WTC11 (cell line): ENCODE data around the gene SCIMP. TPM values are rescaled to one million over a fixed set of nuclear protein-coding genes. Genes with fewer than 3 reads are reported as not detected.
"Not testable (repeated sequence)": the region's sequence is repeated elsewhere in the genome, so short reads cannot be mapped to it uniquely, and the experiment has no call there.

Source experiments
- ATAC-seq: fragments of 200-7000 bp; cut with Tn5 transposase; 2 replicates; pipeline ENCODE4 v1.10.0; 2021; ENCODE audit warnings: mild to moderate bottlenecking, moderate library complexity
- CTCF ChIA-PET: fragments of 300-600 bp; sonication (Branson Sonifier 250); formaldehyde crosslinking; loops from one replicate; lab custom pipeline; 2021; ENCODE audit warnings: antibody characterized with exemption; lab: Charles Lee
- POLR2A ChIA-PET: fragments of 350-600 bp; sonication (Branson Sonifier 250); formaldehyde crosslinking; loops from one replicate; lab custom pipeline; 2021; ENCODE audit warnings: antibody characterized with exemption; lab: Charles Lee
- DNase-seq: peaks from one replicate; pipeline ENCODE4 v3.0.0; 2021; ENCODE audit warnings: low spot score
- H3K27ac Mint-ChIP-seq: 2 replicates; pipeline ENCODE4 v1.8.0; 2021; ENCODE audit warnings: mixed read lengths
- H3K27me3 Mint-ChIP-seq: 2 replicates; pipeline ENCODE4 v1.8.0; 2021; ENCODE audit warnings: low read depth, mild to moderate bottlenecking, moderate library complexity, mixed read lengths
- H3K36me3 Mint-ChIP-seq: 2 replicates; pipeline ENCODE4 v1.8.0; 2021; ENCODE audit warnings: mixed read lengths
- H3K4me1 Mint-ChIP-seq: 2 replicates; pipeline ENCODE4 v1.8.0; 2022; ENCODE audit warnings: mixed read lengths
- H3K4me3 Mint-ChIP-seq: 2 replicates; pipeline ENCODE4 v1.8.0; 2021; ENCODE audit warnings: mild to moderate bottlenecking, moderate library complexity, mixed read lengths
- H3K9me3 Mint-ChIP-seq: 2 replicates; pipeline ENCODE4 v1.8.0; 2021; ENCODE audit warnings: mixed read lengths
- ATF1 ChIP-seq: sonication (generic); formaldehyde crosslinking; IDR thresholded peaks from 2 replicates; pipeline ENCODE4 v1.8.1; 2023; ENCODE audit warnings: mild to moderate bottlenecking, moderate library complexity, missing genetic modification reagents
- ESRRA ChIP-seq: sonication (generic); formaldehyde crosslinking; IDR thresholded peaks from 2 replicates; pipeline ENCODE4 v1.8.1; 2022; ENCODE audit warnings: mild to moderate bottlenecking, missing genetic modification reagents, borderline replicate concordance
- HMGA2 ChIP-seq: fragments of 250-450 bp; sonication (Bioruptor Pico); IDR thresholded peaks from 2 replicates; pipeline ENCODE4 v1.4.0; 2021; ENCODE audit warnings: mild to moderate bottlenecking, moderate library complexity
- JAZF1 ChIP-seq: fragments of 250-450 bp; sonication (Bioruptor Pico); IDR thresholded peaks from 2 replicates; pipeline ENCODE4 v1.9.0; 2021; ENCODE audit warnings: moderate library complexity, mild to moderate bottlenecking, inconsistent platforms
- JUN ChIP-seq: sonication (generic); formaldehyde crosslinking; IDR thresholded peaks from 2 replicates; pipeline ENCODE4 v1.8.0; 2023; ENCODE audit warnings: mild to moderate bottlenecking, missing genetic modification reagents
- NFYB ChIP-seq: sonication (generic); formaldehyde crosslinking; conservative IDR thresholded peaks from 2 replicates; pipeline ENCODE4 v1.8.0; 2022; ENCODE audit warnings: low read depth, missing genetic modification reagents
- OVOL2 ChIP-seq: fragments of 250-450 bp; sonication (Bioruptor Pico); IDR thresholded peaks from 2 replicates; pipeline ENCODE4 v1.9.0; 2021; ENCODE audit warnings: mild to moderate bottlenecking, borderline replicate concordance
- TCF7 ChIP-seq: sonication (generic); formaldehyde crosslinking; IDR thresholded peaks from 2 replicates; pipeline ENCODE4 v1.8.0; 2022; ENCODE audit warnings: mild to moderate bottlenecking, low read depth, missing genetic modification reagents, moderate library complexity
- total RNA-seq: library from RNA; stranded (reverse); gene quantifications from 3 replicates; pipeline ENCODE4 v1.2.3, GENCODE V29; 2021
- TF ChIP-seq, protein P1 (sequence below): sonication (generic); formaldehyde crosslinking; IDR thresholded peaks from 2 replicates; pipeline ENCODE4 v1.8.0; 2023; ENCODE audit warnings: mild to moderate bottlenecking, missing genetic modification reagents
- TF ChIP-seq, protein P2 (sequence below): fragments of 250-450 bp; sonication (Bioruptor Pico); IDR thresholded peaks from 2 replicates; pipeline ENCODE4 v1.9.0; 2021; ENCODE audit warnings: moderate library complexity, mild to moderate bottlenecking, inconsistent platforms, borderline replicate concordance
- TF ChIP-seq, protein P3 (sequence below): fragments of 250-450 bp; sonication (Bioruptor Pico); IDR thresholded peaks from 2 replicates; pipeline ENCODE4 v1.9.0; 2021; ENCODE audit warnings: mild to moderate bottlenecking
- TF ChIP-seq, protein P4 (sequence below): sonication (generic); formaldehyde crosslinking; IDR thresholded peaks from 2 replicates; pipeline ENCODE4 v1.8.0; 2022; ENCODE audit warnings: mild to moderate bottlenecking, missing genetic modification reagents
- TF ChIP-seq, protein P5 (sequence below): fragments of 250-450 bp; sonication (Bioruptor Pico); IDR thresholded peaks from 2 replicates; pipeline ENCODE4 v1.9.0; 2021; ENCODE audit warnings: mild to moderate bottlenecking
- TF ChIP-seq, protein P6 (sequence below): sonication (generic); formaldehyde crosslinking; IDR thresholded peaks from 2 replicates; pipeline ENCODE4 v1.8.1; 2023; ENCODE audit warnings: mild to moderate bottlenecking, missing genetic modification reagents, moderate library complexity
- TF ChIP-seq, protein P7 (sequence below): sonication (generic); formaldehyde crosslinking; IDR thresholded peaks from 2 replicates; pipeline ENCODE4 v1.8.1; 2022; ENCODE audit warnings: mild to moderate bottlenecking, missing genetic modification reagents, moderate library complexity, borderline replicate concordance
- TF ChIP-seq, protein P8 (sequence below): fragments of 250-450 bp; sonication (Bioruptor Pico); IDR thresholded peaks from 2 replicates; pipeline ENCODE4 v1.9.0; 2021; ENCODE audit warnings: mild to moderate bottlenecking, borderline replicate concordance
- TF ChIP-seq, protein P9 (sequence below): sonication (generic); formaldehyde crosslinking; conservative IDR thresholded peaks from 2 replicates; pipeline ENCODE4 v1.8.1; 2022; ENCODE audit warnings: mild to moderate bottlenecking, missing genetic modification reagents

The SCIMP gene
- total RNA-seq, 1 experiment from 2014 or later, result not detected

DNA sequence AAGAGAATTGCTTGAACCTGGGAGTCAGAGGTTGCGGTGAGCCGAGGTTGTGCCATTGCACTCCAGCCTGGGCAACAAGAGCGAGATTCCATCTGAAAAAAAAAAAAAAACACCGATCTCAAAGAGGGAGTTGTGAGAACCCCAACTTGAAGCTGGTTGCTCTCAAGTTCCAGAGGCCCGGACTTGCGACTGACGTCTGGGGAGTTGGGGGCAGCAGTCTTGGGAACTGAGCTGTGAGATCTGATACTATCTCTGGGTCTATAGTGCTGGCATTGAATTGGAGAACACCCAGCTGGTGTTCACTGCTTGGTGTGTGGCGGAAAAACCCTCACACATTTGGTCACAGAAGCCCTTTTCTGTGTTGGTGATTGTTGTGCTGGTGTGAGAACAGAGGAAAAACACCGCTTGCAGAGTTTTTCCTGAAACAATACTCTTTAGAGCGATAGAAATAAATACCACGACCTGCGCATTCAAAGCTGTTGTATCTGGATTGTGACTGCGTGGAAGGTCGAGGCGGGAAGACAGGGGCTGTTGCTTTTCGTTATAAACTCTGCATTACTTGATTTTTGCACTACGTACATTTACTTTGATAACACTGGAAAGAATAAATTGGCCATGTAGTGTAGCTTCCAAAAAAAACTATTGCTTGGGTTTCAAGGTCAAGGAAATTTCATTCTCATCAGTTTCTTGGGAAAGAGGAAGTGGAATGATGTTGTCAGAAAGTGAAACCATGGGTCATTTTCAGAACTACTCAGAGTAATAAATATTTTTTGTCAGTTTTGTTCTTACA is 8.8 kb downstream of the SCIMP start (continued):
- TF ChIP-seq, protein P1, sequence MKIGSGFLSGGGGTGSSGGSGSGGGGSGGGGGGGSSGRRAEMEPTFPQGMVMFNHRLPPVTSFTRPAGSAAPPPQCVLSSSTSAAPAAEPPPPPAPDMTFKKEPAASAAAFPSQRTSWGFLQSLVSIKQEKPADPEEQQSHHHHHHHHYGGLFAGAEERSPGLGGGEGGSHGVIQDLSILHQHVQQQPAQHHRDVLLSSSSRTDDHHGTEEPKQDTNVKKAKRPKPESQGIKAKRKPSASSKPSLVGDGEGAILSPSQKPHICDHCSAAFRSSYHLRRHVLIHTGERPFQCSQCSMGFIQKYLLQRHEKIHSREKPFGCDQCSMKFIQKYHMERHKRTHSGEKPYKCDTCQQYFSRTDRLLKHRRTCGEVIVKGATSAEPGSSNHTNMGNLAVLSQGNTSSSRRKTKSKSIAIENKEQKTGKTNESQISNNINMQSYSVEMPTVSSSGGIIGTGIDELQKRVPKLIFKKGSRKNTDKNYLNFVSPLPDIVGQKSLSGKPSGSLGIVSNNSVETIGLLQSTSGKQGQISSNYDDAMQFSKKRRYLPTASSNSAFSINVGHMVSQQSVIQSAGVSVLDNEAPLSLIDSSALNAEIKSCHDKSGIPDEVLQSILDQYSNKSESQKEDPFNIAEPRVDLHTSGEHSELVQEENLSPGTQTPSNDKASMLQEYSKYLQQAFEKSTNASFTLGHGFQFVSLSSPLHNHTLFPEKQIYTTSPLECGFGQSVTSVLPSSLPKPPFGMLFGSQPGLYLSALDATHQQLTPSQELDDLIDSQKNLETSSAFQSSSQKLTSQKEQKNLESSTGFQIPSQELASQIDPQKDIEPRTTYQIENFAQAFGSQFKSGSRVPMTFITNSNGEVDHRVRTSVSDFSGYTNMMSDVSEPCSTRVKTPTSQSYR (CRISPR knock-in tag), result no peak
- TF ChIP-seq ATF1 (CRISPR knock-in tag) (no peak), JUN (no peak), TCF7 (CRISPR knock-in tag) (no peak), OVOL2 (no peak)
- TF ChIP-seq, protein P2, sequence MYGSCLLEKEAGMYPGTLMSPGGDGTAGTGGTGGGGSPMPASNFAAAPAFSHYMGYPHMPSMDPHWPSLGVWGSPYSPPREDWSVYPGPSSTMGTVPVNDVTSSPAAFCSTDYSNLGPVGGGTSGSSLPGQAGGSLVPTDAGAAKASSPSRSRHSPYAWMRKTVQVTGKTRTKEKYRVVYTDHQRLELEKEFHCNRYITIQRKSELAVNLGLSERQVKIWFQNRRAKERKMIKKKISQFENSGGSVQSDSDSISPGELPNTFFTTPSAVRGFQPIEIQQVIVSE (CRISPR knock-in tag), result no peak

DNA sequence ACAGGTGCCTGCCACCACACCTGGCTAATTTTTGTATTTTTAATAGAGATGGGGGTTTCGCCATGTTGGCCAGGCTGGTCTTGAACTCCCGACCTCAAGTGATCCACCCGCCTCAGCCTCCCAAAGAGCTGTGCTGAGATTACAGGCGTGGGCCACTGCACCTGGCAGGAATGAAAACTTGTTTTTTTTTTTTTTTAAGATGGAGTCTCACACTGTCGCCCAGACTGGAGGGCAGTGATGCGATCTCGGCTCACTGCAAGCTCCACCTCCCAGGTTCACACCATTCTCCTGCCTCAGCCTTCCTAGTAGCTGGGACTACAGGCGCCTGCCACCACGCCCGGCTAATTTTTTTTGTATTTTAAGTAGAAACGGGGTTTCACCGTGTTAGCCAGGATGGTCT is 12.7 kb downstream of the SCIMP start:
- H3K36me3 Mint-ChIP-seq, H3K4me3 Mint-ChIP-seq, H3K9me3 Mint-ChIP-seq, POLR2A ChIA-PET, ATAC-seq, H3K27me3 Mint-ChIP-seq, H3K4me1 Mint-ChIP-seq, CTCF ChIA-PET, DNase-seq, H3K27ac Mint-ChIP-seq: not testable (repeated sequence)

DNA sequence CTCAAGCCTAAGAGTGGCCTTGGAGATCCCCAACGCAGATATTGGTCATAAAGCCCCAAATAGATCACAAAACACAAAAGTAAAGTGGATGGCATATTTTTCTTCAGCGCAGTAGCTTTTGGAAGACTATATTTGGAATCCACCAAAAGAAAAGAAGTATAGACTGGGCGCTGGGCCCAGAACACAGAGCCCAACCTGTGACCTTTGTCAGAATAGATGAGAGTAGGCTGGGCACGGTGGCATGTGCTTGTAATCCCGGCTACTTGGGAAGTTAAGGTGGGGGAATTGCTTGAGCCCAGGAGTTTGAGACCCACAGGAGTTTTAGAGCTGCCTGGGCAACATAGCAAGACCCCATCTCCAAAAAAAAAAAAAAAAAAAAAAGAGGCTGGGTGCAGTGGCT is 14.6 kb downstream of the SCIMP start:
- ATAC-seq (no peak), DNase-seq (no peak)
- H3K9me3 Mint-ChIP-seq, result no peaks in the 10 kb centered on the region
- no peaks in the 10 kb centered on the region for H3K27me3 Mint-ChIP-seq
- CTCF ChIA-PET, result no interaction called here
- no peak overlapping the region for H3K27ac Mint-ChIP-seq
- POLR2A ChIA-PET, result no interaction called here
- no peaks in the 10 kb centered on the region for H3K36me3 Mint-ChIP-seq
- H3K4me1 Mint-ChIP-seq, result 0 out of 2 replicates have a peak, but pooled peaks cover 5% of the 10 kb centered on the region
- H3K4me3 Mint-ChIP-seq, result no peak overlapping the region
- TF ChIP-seq JAZF1 (CRISPR knock-in tag) (no peak), JUN (no peak), NFYB (CRISPR knock-in tag) (no peak), ESRRA (no peak), HMGA2 (no peak)
- TF ChIP-seq, protein P3, sequence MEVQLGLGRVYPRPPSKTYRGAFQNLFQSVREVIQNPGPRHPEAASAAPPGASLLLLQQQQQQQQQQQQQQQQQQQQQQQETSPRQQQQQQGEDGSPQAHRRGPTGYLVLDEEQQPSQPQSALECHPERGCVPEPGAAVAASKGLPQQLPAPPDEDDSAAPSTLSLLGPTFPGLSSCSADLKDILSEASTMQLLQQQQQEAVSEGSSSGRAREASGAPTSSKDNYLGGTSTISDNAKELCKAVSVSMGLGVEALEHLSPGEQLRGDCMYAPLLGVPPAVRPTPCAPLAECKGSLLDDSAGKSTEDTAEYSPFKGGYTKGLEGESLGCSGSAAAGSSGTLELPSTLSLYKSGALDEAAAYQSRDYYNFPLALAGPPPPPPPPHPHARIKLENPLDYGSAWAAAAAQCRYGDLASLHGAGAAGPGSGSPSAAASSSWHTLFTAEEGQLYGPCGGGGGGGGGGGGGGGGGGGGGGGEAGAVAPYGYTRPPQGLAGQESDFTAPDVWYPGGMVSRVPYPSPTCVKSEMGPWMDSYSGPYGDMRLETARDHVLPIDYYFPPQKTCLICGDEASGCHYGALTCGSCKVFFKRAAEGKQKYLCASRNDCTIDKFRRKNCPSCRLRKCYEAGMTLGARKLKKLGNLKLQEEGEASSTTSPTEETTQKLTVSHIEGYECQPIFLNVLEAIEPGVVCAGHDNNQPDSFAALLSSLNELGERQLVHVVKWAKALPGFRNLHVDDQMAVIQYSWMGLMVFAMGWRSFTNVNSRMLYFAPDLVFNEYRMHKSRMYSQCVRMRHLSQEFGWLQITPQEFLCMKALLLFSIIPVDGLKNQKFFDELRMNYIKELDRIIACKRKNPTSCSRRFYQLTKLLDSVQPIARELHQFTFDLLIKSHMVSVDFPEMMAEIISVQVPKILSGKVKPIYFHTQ (CRISPR knock-in tag), result no peak
- TF ChIP-seq, protein P4, sequence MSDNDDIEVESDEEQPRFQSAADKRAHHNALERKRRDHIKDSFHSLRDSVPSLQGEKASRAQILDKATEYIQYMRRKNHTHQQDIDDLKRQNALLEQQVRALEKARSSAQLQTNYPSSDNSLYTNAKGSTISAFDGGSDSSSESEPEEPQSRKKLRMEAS (CRISPR knock-in tag), result no peak
- TF ChIP-seq, protein P5, sequence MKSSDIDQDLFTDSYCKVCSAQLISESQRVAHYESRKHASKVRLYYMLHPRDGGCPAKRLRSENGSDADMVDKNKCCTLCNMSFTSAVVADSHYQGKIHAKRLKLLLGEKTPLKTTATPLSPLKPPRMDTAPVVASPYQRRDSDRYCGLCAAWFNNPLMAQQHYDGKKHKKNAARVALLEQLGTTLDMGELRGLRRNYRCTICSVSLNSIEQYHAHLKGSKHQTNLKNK (CRISPR knock-in tag), result no peak
- TF ChIP-seq, protein P6, sequence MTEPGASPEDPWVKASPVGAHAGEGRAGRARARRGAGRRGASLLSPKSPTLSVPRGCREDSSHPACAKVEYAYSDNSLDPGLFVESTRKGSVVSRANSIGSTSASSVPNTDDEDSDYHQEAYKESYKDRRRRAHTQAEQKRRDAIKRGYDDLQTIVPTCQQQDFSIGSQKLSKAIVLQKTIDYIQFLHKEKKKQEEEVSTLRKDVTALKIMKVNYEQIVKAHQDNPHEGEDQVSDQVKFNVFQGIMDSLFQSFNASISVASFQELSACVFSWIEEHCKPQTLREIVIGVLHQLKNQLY, result no peak
- TF ChIP-seq, protein P7, sequence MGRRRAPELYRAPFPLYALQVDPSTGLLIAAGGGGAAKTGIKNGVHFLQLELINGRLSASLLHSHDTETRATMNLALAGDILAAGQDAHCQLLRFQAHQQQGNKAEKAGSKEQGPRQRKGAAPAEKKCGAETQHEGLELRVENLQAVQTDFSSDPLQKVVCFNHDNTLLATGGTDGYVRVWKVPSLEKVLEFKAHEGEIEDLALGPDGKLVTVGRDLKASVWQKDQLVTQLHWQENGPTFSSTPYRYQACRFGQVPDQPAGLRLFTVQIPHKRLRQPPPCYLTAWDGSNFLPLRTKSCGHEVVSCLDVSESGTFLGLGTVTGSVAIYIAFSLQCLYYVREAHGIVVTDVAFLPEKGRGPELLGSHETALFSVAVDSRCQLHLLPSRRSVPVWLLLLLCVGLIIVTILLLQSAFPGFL (CRISPR knock-in tag), result no peak
- TF ChIP-seq, protein P8, sequence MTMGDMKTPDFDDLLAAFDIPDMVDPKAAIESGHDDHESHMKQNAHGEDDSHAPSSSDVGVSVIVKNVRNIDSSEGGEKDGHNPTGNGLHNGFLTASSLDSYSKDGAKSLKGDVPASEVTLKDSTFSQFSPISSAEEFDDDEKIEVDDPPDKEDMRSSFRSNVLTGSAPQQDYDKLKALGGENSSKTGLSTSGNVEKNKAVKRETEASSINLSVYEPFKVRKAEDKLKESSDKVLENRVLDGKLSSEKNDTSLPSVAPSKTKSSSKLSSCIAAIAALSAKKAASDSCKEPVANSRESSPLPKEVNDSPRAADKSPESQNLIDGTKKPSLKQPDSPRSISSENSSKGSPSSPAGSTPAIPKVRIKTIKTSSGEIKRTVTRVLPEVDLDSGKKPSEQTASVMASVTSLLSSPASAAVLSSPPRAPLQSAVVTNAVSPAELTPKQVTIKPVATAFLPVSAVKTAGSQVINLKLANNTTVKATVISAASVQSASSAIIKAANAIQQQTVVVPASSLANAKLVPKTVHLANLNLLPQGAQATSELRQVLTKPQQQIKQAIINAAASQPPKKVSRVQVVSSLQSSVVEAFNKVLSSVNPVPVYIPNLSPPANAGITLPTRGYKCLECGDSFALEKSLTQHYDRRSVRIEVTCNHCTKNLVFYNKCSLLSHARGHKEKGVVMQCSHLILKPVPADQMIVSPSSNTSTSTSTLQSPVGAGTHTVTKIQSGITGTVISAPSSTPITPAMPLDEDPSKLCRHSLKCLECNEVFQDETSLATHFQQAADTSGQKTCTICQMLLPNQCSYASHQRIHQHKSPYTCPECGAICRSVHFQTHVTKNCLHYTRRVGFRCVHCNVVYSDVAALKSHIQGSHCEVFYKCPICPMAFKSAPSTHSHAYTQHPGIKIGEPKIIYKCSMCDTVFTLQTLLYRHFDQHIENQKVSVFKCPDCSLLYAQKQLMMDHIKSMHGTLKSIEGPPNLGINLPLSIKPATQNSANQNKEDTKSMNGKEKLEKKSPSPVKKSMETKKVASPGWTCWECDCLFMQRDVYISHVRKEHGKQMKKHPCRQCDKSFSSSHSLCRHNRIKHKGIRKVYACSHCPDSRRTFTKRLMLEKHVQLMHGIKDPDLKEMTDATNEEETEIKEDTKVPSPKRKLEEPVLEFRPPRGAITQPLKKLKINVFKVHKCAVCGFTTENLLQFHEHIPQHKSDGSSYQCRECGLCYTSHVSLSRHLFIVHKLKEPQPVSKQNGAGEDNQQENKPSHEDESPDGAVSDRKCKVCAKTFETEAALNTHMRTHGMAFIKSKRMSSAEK, result no peak
- TF ChIP-seq, protein P9, sequence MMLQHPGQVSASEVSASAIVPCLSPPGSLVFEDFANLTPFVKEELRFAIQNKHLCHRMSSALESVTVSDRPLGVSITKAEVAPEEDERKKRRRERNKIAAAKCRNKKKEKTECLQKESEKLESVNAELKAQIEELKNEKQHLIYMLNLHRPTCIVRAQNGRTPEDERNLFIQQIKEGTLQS (CRISPR knock-in tag), result no peak
